Astrocyte (in vitro differentiated cells and primary cell): ENCODE data around the gene ARID5A. TPM values are rescaled to one million over a fixed set of nuclear protein-coding genes. Genes with fewer than 3 reads are reported as not detected.
A peak's percentile ranks its signal among the peaks of the same experiment; 100 is the strongest.

Source experiments
- DNase-seq: peaks from one replicate; pipeline ENCODE4 v3.0.0-alpha.2; 2010; ENCODE audit warnings: low read depth
- FAIRE-seq: peaks from 2 replicates; lab custom pipeline; 2011; peaks lifted over from hg19 to GRCh38; lab: Jason Lieb, UNC
- H2AFZ ChIP-seq: 2 replicates; pipeline ENCODE4 v1.6.0; 2012; ENCODE audit warnings: low read depth, low read length, inconsistent platforms
- H3K27ac ChIP-seq: 2 replicates; pipeline ENCODE4 v1.5.1; 2011; ENCODE audit warnings: low read depth, low read length, inconsistent platforms
- H3K27me3 ChIP-seq: 2 replicates; pipeline ENCODE4 v1.6.0; 2011; ENCODE audit warnings: low read length, inconsistent platforms; ENCODE audit not compliant: insufficient read depth
- H3K36me3 ChIP-seq: 2 replicates; pipeline ENCODE4 v1.5.1; 2011; ENCODE audit warnings: low read length, inconsistent platforms; ENCODE audit not compliant: insufficient read depth
- H3K4me1 ChIP-seq: 2 replicates; pipeline ENCODE4 v1.5.1; 2011; ENCODE audit warnings: low read length, inconsistent platforms; ENCODE audit not compliant: insufficient read depth
- H3K4me2 ChIP-seq: 2 replicates; pipeline ENCODE4 v1.6.0; 2012; ENCODE audit warnings: low read length, inconsistent platforms
- H3K4me3 ChIP-seq: 2 replicates; pipeline ENCODE4 v1.5.1; 2011; ENCODE audit warnings: low read depth, mild to moderate bottlenecking, low read length, inconsistent platforms; ENCODE audit not compliant: insufficient read depth
- H3K79me2 ChIP-seq: 2 replicates; pipeline ENCODE4 v1.6.0; 2012; ENCODE audit warnings: mild to moderate bottlenecking, low read length, inconsistent platforms; ENCODE audit not compliant: insufficient read depth
- H3K9ac ChIP-seq: 2 replicates; pipeline ENCODE4 v1.6.0; 2012; ENCODE audit warnings: mild to moderate bottlenecking, low read length, inconsistent platforms
- H3K9me3 ChIP-seq: 2 replicates; pipeline ENCODE4 v1.5.1; 2012; ENCODE audit warnings: low read depth, mild to moderate bottlenecking, low read length, inconsistent platforms; ENCODE audit not compliant: insufficient read depth
- H4K20me1 ChIP-seq: 2 replicates; pipeline ENCODE4 v1.6.0; 2012; ENCODE audit warnings: low read length, inconsistent platforms; ENCODE audit not compliant: insufficient read depth
- H3K27ac Mint-ChIP-seq: one replicate; pipeline ENCODE4 v1.8.0; 2021; ENCODE audit warnings: mild to moderate bottlenecking, mixed read lengths; ENCODE audit not compliant: unreplicated experiment
- H3K27me3 Mint-ChIP-seq: one replicate; pipeline ENCODE4 v1.8.0; 2021; ENCODE audit warnings: low read depth, mixed read lengths; ENCODE audit not compliant: unreplicated experiment
- H3K36me3 Mint-ChIP-seq: one replicate; pipeline ENCODE4 v1.8.0; 2021; ENCODE audit warnings: low read depth, mixed read lengths; ENCODE audit not compliant: unreplicated experiment
- H3K4me1 Mint-ChIP-seq: one replicate; pipeline ENCODE4 v1.8.0; 2021; ENCODE audit warnings: low read depth, mixed read lengths; ENCODE audit not compliant: unreplicated experiment
- H3K4me3 Mint-ChIP-seq: one replicate; pipeline ENCODE4 v1.8.0; 2021; ENCODE audit warnings: mild to moderate bottlenecking, moderate library complexity, mixed read lengths; ENCODE audit not compliant: unreplicated experiment
- H3K9me3 Mint-ChIP-seq: one replicate; pipeline ENCODE4 v1.8.0; 2021; ENCODE audit warnings: mild to moderate bottlenecking, mixed read lengths; ENCODE audit not compliant: unreplicated experiment
- EZH2 ChIP-seq: IDR thresholded peaks from 2 replicates; pipeline ENCODE4 v1.6.1; 2012; ENCODE audit warnings: mild to moderate bottlenecking, low read length, inconsistent platforms; ENCODE audit not compliant: insufficient read depth
- total RNA-seq: library from RNA; stranded (reverse); gene quantifications from 2 replicates; pipeline ENCODE4 v1.2.1, GENCODE V29; 2021
- TF ChIP-seq, protein P1 (sequence below): IDR thresholded peaks from 2 replicates; pipeline ENCODE4 v1.5.1; 2011; ENCODE audit warnings: low read depth, mild to moderate bottlenecking, inconsistent platforms, low read length, moderate library complexity; ENCODE audit not compliant: insufficient read depth

Gene ARID5A
- total RNA-seq, 1 donor from 2014 or later: 11.8 TPM

DNA sequence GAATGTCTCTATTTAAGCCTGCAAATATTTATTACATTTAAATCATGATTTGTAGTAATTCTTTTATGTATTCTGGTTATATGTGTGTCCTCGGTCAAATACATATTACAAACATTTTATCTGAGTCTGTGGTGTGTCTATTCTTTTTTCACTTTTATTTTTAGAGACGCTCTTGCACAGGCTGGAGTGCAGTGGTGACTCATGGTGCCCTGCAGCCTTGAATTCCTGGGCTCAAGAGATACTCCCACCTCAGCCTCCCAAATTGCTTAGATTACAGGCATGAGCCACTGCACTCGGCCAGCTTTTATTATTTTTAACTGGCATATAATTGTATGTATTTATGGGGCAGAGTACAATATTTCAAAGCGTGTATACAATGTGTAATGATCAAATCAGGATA, 47.5 kb downstream of the ARID5A start:
- no peaks in the 10 kb centered on the region for H3K9me3 ChIP-seq
- no peaks in the 10 kb centered on the region for H3K36me3 ChIP-seq
- H4K20me1 ChIP-seq: peaks cover 5% of the 10 kb centered on the region
- no peak overlapping the region for H3K9ac ChIP-seq
- peak; percentile 31 for DNase-seq
- no peaks in the 10 kb centered on the region for H3K27me3 Mint-ChIP-seq
- TF ChIP-seq, protein P1, sequence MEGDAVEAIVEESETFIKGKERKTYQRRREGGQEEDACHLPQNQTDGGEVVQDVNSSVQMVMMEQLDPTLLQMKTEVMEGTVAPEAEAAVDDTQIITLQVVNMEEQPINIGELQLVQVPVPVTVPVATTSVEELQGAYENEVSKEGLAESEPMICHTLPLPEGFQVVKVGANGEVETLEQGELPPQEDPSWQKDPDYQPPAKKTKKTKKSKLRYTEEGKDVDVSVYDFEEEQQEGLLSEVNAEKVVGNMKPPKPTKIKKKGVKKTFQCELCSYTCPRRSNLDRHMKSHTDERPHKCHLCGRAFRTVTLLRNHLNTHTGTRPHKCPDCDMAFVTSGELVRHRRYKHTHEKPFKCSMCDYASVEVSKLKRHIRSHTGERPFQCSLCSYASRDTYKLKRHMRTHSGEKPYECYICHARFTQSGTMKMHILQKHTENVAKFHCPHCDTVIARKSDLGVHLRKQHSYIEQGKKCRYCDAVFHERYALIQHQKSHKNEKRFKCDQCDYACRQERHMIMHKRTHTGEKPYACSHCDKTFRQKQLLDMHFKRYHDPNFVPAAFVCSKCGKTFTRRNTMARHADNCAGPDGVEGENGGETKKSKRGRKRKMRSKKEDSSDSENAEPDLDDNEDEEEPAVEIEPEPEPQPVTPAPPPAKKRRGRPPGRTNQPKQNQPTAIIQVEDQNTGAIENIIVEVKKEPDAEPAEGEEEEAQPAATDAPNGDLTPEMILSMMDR: no peak
- TF ChIP-seq EZH2: no peak
- no peak overlapping the region for H2AFZ ChIP-seq
- no peaks in the 10 kb centered on the region for H3K79me2 ChIP-seq
- no peaks in the 10 kb centered on the region for H3K4me1 ChIP-seq
- no peak overlapping the region for H3K4me3 ChIP-seq
- no peak for FAIRE-seq
- peaks cover 1% of the 10 kb centered on the region for H3K9me3 Mint-ChIP-seq
- H3K4me3 Mint-ChIP-seq: no peak overlapping the region
- H3K4me1 Mint-ChIP-seq: peaks cover 7% of the 10 kb centered on the region
- peaks cover 8% of the 10 kb centered on the region for H3K36me3 Mint-ChIP-seq
- H3K27me3 ChIP-seq: no peaks in the 10 kb centered on the region
- no peak overlapping the region for H3K27ac Mint-ChIP-seq
- no peak overlapping the region for H3K4me2 ChIP-seq
- H3K27ac ChIP-seq: no peak overlapping the region

DNA sequence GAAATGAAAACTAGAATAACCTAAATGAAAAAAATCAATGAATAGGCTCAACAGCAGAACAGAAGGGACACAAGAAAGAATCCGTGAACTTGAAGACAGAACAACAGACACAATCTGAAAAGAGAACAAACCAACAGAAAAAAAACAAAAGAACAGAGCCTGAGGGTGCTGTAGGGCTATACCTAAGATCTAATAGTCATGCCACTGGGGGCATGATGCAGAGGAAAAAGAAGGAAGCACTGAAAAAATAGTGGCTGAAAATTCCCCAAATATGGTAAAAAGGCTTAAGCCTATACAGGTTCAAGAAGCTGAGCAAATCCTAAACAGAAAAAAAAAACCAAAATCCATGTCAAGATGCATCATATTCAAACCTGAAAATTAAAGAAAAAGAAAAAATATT, 51.3 kb downstream of the ARID5A start:
- H3K9ac ChIP-seq: no peak overlapping the region
- no peaks in the 10 kb centered on the region for H3K27me3 ChIP-seq
- FAIRE-seq (no peak), DNase-seq (no peak)
- no peak overlapping the region for H3K27ac Mint-ChIP-seq
- H3K9me3 Mint-ChIP-seq: no peaks in the 10 kb centered on the region
- peaks cover 9% of the 10 kb centered on the region for H4K20me1 ChIP-seq
- no peak overlapping the region for H3K27ac ChIP-seq
- peaks cover 7% of the 10 kb centered on the region for H3K4me1 Mint-ChIP-seq
- H3K4me3 ChIP-seq: no peak overlapping the region
- H3K4me3 Mint-ChIP-seq: no peak overlapping the region
- no peak overlapping the region for H2AFZ ChIP-seq
- TF ChIP-seq EZH2: no peak
- TF ChIP-seq, protein P1: no peak
- peaks cover 19% of the 10 kb centered on the region for H3K36me3 Mint-ChIP-seq
- H3K36me3 ChIP-seq: peaks cover 4% of the 10 kb centered on the region
- no peaks in the 10 kb centered on the region for H3K27me3 Mint-ChIP-seq
- no peaks in the 10 kb centered on the region for H3K4me1 ChIP-seq
- no peak overlapping the region for H3K4me2 ChIP-seq
- H3K9me3 ChIP-seq: no peaks in the 10 kb centered on the region
- no peaks in the 10 kb centered on the region for H3K79me2 ChIP-seq

DNA sequence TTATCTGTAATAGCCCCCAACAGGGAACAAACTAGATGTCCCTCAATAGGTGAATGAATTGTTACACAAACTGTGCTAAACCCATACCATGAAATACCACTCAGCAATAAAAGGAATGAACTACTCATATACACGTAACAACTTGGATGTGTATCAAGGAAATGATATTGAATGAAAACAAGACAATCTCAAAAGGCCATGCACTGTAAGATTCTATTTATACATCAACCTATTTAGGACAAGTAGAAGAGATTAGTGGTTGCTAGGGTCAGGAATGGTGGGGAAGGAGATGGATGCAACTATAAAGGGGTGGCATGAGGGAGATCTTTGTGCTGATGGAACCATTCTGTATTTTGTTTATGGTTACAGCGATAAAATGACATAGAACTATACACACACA, 54.5 kb downstream of the ARID5A start:
- H3K36me3 Mint-ChIP-seq: peaks cover 37% of the 10 kb centered on the region

More for the DNA sequence above, 54.5 kb downstream of the ARID5A start:
- H3K4me1 Mint-ChIP-seq: peaks cover 4% of the 10 kb centered on the region
- DNase-seq (peak; percentile 3), FAIRE-seq (no peak)
- Histone ChIP-seq H3K9me3 (no peaks in the 10 kb centered on the region), H3K4me3 (no peak overlapping the region), H2AFZ (no peak overlapping the region), H3K9ac (no peak overlapping the region), H4K20me1 (peaks cover 19% of the 10 kb centered on the region), H3K36me3 (peaks cover 32% of the 10 kb centered on the region), H3K4me1 (no peaks in the 10 kb centered on the region), H3K27ac (no peak overlapping the region), H3K4me2 (no peak overlapping the region), H3K79me2 (no peaks in the 10 kb centered on the region), H3K27me3 (no peaks in the 10 kb centered on the region)
- no peak overlapping the region for H3K4me3 Mint-ChIP-seq
- H3K27me3 Mint-ChIP-seq: no peaks in the 10 kb centered on the region
- H3K27ac Mint-ChIP-seq: no peak overlapping the region
- TF ChIP-seq, protein P1: no peak
- TF ChIP-seq EZH2: no peak
- H3K9me3 Mint-ChIP-seq: no peaks in the 10 kb centered on the region
